Central memory CD4-positive, alpha-beta T cell (primary cell): Measurements from ENCODE around the gene FTHL17.

Experiments
- DNase-seq: peaks from one replicate; pipeline ENCODE4 v3.0.0; 2022
- total RNA-seq, 3 experiments: gene quantifications; one replicate each; lab custom pipeline; 2026; lab: John Stamatoyannopoulos, UW

FTHL17 gene
- 0 reads per million in 3 experiments for total RNA-seq

- DNase-seq, result no peak
Measured at GRCh38 chrX:31071725-31072124, at the start of gene FTHL17. TSS of gene FTHL17 (minus strand) at chrX:31072041. CDS start at chrX:31071953, 88 bp downstream.

GRCh38 chrX:31117266-31117665 lies 45.4 kb upstream of the FTHL17 start:
- no peak for DNase-seq

GRCh38 chrX:31115398-31115797 lies 43.6 kb upstream of the FTHL17 start:
- DNase-seq, result no peak

GRCh38 chrX:31114858-31115257 lies 43.0 kb upstream of the FTHL17 start:
- no peak for DNase-seq

- DNase-seq, result no peak
Measured at GRCh38 chrX:31112226-31112999, 40.6 kb upstream of the FTHL17 start.

- no peak for DNase-seq
Measured at GRCh38 chrX:31110657-31111056, 38.8 kb upstream of the FTHL17 start.

- DNase-seq, result no peak
Measured at GRCh38 chrX:31099536-31100090, 27.8 kb upstream of the FTHL17 start.

- no peak for DNase-seq
Measured at GRCh38 chrX:31098079-31098478, 26.2 kb upstream of the FTHL17 start.

- no peak for DNase-seq
Measured at GRCh38 chrX:31093639-31093975, 21.8 kb upstream of the FTHL17 start.

GRCh38 chrX:31092970-31093638 lies 21.3 kb upstream of the FTHL17 start:
- no peak for DNase-seq

- no peak for DNase-seq
Measured at GRCh38 chrX:31092476-31092875, 20.6 kb upstream of the FTHL17 start.

- no peak for DNase-seq
Measured at GRCh38 chrX:31091819-31092218, 20.0 kb upstream of the FTHL17 start.

- DNase-seq, result no peak
Measured at GRCh38 chrX:31074522-31074921, 2.7 kb upstream of the FTHL17 start.

- DNase-seq, result no peak
Measured at GRCh38 chrX:31071262-31071661, 579 bp downstream of the FTHL17 start.

- DNase-seq, result no peak
Measured at GRCh38 chrX:31070057-31070468, 1.8 kb downstream of the FTHL17 start.

- no peak for DNase-seq
Measured at GRCh38 chrX:31063114-31063513, 8.7 kb downstream of the FTHL17 start.

GRCh38 chrX:31061091-31061490 lies 10.8 kb downstream of the FTHL17 start:
- DNase-seq, result no peak

- DNase-seq, result no peak
Measured at GRCh38 chrX:31060016-31060415, 11.8 kb downstream of the FTHL17 start.

GRCh38 chrX:31058284-31058683 lies 13.6 kb downstream of the FTHL17 start:
- no peak for DNase-seq

GRCh38 chrX:31057691-31058090 lies 14.2 kb downstream of the FTHL17 start:
- DNase-seq, result no peak

GRCh38 chrX:31057291-31057690 lies 14.6 kb downstream of the FTHL17 start:
- no peak for DNase-seq

GRCh38 chrX:31053621-31054020 lies 18.2 kb downstream of the FTHL17 start:
- no peak for DNase-seq

- DNase-seq, result no peak
Measured at GRCh38 chrX:31039327-31039711, 32.5 kb downstream of the FTHL17 start.
